Coronary artery (tissue), 2 donors: ENCODE data around the gene GRM5.

Source experiments
- DNase-seq: peaks from one replicate; pipeline ENCODE4 v3.0.0-alpha.2; 2017; ENCODE audit warnings: low spot score
- H3K27ac ChIP-seq, 2 donors: fragments of 200-600 bp; sonication (generic); one replicate each; pipeline ENCODE4 v1.5.1; 2016 to 2019
- H3K4me3 ChIP-seq: fragments of 200-600 bp; sonication (generic); 2 replicates; pipeline ENCODE4 v1.5.1; 2016; ENCODE audit warnings: mild to moderate bottlenecking, moderate library complexity
- TF ChIP-seq, protein P1 (sequence below): fragments of 200-600 bp; sonication (generic); IDR thresholded peaks from one replicate; pipeline ENCODE4 v1.5.1; 2019; ENCODE audit warnings: antibody characterized with exemption

The GRM5 gene

DNA sequence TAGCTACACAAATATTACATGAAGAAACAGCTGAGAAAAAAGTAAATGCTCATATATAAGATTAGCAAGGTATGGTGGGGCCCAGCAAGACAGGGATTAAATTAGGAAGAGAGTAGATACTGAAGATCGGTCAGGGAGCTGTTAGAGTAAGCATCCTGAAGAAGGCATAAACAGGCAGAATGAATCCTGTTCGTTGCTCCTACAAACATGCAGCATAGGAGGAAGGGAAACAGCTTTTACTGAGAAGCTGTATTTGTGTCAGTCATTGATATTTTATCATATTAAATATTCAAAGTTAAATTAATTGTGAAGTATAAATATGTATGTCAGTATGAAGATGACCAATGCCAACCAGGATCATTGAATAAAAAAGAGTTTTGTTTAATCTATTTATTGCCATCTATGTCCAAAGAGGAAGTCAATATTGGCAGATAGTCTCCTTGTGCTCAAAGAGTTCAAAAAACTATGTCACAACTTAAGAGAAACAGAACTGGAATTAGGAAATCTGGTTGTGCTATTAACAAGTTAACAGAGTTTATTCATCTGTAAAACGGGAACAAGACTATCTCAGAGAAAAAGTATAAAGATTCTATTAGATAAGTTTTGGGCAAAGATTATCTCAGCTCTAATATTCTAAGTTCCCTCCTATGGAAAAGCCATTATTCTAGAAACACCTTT lies 255.2 kb downstream of the GRM5 start:
- TF ChIP-seq, protein P1, sequence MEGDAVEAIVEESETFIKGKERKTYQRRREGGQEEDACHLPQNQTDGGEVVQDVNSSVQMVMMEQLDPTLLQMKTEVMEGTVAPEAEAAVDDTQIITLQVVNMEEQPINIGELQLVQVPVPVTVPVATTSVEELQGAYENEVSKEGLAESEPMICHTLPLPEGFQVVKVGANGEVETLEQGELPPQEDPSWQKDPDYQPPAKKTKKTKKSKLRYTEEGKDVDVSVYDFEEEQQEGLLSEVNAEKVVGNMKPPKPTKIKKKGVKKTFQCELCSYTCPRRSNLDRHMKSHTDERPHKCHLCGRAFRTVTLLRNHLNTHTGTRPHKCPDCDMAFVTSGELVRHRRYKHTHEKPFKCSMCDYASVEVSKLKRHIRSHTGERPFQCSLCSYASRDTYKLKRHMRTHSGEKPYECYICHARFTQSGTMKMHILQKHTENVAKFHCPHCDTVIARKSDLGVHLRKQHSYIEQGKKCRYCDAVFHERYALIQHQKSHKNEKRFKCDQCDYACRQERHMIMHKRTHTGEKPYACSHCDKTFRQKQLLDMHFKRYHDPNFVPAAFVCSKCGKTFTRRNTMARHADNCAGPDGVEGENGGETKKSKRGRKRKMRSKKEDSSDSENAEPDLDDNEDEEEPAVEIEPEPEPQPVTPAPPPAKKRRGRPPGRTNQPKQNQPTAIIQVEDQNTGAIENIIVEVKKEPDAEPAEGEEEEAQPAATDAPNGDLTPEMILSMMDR = no peak
- no peak overlapping the region for H3K4me3 ChIP-seq
- no peak overlapping the region for H3K27ac ChIP-seq
- DNase-seq = no peak

DNA sequence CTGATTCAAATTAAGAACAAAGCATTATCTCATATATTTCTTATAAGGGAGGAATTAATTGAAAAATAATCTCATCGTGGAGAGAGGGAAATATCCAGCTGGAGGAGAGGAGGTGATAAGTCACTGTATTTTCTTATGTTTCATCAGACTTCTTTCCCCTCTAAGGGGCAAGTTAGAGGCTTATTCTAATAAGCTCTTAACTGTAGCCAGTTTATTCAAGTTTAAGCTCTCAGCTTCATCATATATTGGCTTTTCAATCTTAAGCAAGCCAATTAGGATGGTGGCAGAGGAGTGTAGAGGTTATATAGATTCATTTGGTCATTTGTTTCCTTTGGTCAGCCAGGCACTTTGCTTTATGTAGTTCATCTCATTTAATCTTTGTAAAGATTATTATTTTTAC lies 256.7 kb downstream of the GRM5 start:
- no peak for DNase-seq
- TF ChIP-seq, protein P1 = no peak
- H3K4me3 ChIP-seq = no peak overlapping the region
- H3K27ac ChIP-seq = no peak overlapping the region

DNA sequence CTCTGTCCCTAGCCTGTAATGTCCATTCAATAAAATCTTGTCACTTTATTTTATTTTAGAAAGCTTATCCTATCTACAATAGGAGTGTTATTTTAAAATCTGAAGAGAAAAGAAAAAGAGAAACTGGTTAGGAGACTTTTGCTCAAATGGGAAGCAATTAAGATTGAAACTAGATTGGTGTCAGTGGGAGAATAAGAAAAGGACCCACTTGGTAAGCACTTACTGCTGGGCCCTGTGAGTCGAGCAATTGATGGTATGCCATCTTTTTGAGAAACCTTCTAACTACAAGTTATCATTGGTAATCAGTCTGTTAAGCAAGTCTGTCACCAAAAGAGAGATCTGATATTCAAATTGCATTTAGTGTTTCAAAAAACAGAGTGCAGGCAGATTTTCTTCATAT lies 258.4 kb downstream of the GRM5 start:
- TF ChIP-seq, protein P1 = no peak
- H3K4me3 ChIP-seq = no peak overlapping the region
- DNase-seq = no peak
- no peak overlapping the region for H3K27ac ChIP-seq

DNA sequence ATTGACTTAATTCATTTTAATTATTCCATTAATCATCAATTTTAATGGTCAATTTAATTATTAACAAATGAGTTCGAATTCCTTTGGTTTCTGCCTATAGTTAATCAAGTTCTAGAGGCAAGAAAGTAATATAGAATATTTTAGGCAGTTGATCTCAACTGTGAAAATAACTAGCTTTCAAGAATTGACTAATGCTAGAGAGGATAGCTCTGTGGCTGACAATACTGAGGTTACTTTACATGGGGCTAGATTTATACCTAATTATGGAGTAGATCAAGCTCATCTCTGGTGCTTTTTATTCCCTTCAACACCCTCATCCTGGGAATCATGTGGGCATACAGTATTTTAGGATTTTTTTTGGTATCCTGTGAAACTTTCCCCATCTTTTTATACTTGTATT lies 259.4 kb downstream of the GRM5 start:
- no peak for DNase-seq
- Histone ChIP-seq H3K27ac (no peak overlapping the region), H3K4me3 (no peak overlapping the region)
- TF ChIP-seq, protein P1 = no peak

DNA sequence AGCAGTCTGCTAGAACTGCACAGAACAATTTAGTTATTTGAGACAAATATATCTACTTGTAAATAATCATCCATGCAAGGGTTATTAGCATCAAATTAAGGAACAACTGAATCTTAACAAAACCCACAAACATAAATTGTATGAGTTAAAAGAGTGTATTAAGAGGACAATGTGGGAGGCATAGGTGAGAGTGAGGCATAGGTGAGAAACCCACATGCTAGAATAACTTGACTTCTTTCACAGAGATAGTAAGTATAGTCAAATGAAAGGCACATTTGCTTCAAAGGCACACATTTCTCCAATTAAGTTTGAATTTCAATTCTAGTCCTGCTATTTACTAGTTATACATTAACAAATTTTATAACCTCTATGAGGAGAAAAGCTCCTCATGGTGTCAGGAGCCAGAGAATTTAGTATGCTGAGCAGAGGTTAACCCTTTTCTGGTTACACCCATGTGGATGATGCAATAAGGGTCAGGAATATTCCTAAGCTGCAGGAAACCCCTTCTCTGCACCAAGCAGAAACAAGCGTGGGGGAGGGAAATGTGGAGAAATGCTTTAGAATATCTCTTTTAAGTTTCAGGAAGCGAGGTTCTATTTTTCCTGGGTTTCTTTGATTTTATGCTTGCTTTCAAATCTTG lies 264.2 kb downstream of the GRM5 start:
- no peak for DNase-seq
- H3K4me3 ChIP-seq = no peak overlapping the region
- no peak overlapping the region for H3K27ac ChIP-seq
- TF ChIP-seq, protein P1 = no peak

DNA sequence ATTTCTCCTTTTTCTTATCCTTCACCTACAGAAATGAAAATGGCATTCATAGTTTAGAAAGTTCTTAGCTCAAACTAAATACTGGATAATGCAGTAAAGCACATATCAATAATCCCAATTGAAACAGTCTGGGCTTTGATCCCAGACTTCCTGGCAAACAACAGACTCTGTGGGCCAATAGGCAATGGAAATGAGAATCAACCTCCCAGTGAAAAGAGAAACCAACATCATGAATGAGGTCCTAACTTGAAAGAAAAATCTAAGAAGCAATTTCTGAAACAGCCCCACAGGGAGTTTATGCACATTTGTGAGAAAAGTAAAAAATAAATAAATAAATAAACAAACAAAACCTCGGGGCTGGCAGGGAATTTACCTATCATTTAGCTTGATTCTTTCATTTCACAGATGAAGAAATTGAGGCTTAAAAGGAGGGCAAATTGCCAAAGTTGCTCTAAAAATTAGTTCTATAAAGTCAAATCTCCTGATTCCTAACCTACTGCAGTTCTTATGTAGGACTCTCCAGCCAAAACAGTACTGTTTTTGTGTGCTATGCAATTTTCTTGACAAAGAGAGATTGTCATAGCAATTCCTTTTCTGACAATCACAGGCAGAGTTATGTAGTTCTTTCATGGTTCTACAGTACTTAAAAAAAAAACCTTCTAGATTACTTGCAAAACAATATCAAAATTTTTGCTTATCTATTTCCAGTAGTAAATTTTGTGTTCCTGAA lies 265.8 kb downstream of the GRM5 start:
- DNase-seq = no peak
- TF ChIP-seq, protein P1 = no peak
- H3K27ac ChIP-seq = no peak overlapping the region
- H3K4me3 ChIP-seq = no peak overlapping the region
